Glutamatergic neuron (in vitro differentiated cells): ENCODE data around the gene RABEP2. TPM values are rescaled to one million over a fixed set of nuclear protein-coding genes. Genes with fewer than 3 reads are reported as not detected.
"Not testable (repeated sequence)": the region's sequence is repeated elsewhere in the genome, so short reads cannot be mapped to it uniquely, and the experiment has no call there.

Experiments used
- DNase-seq: peaks from one replicate; pipeline ENCODE4 v3.0.0; 2022
- H3K27ac Mint-ChIP-seq: one replicate; pipeline ENCODE4 v1.8.0; 2020; ENCODE audit warnings: mild to moderate bottlenecking, mixed read lengths, inconsistent platforms; ENCODE audit not compliant: unreplicated experiment
- H3K27me3 Mint-ChIP-seq: one replicate; pipeline ENCODE4 v1.8.0; 2020; ENCODE audit warnings: mild to moderate bottlenecking, moderate library complexity, mixed read lengths, inconsistent platforms; ENCODE audit not compliant: unreplicated experiment
- H3K36me3 Mint-ChIP-seq: one replicate; pipeline ENCODE4 v1.8.0; 2020; ENCODE audit warnings: mild to moderate bottlenecking, mixed read lengths, inconsistent platforms; ENCODE audit not compliant: unreplicated experiment
- H3K4me1 Mint-ChIP-seq: one replicate; pipeline ENCODE4 v1.8.0; 2020; ENCODE audit warnings: mild to moderate bottlenecking, low read depth, mixed read lengths, inconsistent platforms; ENCODE audit not compliant: unreplicated experiment
- H3K4me3 Mint-ChIP-seq: one replicate; pipeline ENCODE4 v1.8.0; 2020; ENCODE audit warnings: mild to moderate bottlenecking, mixed read lengths, inconsistent platforms; ENCODE audit not compliant: unreplicated experiment
- H3K9me3 Mint-ChIP-seq: one replicate; pipeline ENCODE4 v1.8.0; 2020; ENCODE audit warnings: mild to moderate bottlenecking, moderate library complexity, mixed read lengths, inconsistent platforms; ENCODE audit not compliant: unreplicated experiment
- CTCF ChIP-seq: fragments of 200-600 bp; sonication (generic); IDR thresholded peaks from one replicate; pipeline ENCODE4 v1.5.0; 2021; ENCODE audit not compliant: partially characterized antibody, unreplicated experiment
- total RNA-seq: library from RNA; stranded (reverse); fragmentation: NEBNext Ultra II Directional; extraction: Animal tissue kit (Norgen Biotek cat#: 25700); gene quantifications from one replicate; pipeline ENCODE4 v1.2.1, GENCODE V29; 2021; ENCODE audit not compliant: unreplicated experiment

RABEP2 gene
- total RNA-seq, 1 donor from 2014 or later: 15.3 TPM

DNA sequence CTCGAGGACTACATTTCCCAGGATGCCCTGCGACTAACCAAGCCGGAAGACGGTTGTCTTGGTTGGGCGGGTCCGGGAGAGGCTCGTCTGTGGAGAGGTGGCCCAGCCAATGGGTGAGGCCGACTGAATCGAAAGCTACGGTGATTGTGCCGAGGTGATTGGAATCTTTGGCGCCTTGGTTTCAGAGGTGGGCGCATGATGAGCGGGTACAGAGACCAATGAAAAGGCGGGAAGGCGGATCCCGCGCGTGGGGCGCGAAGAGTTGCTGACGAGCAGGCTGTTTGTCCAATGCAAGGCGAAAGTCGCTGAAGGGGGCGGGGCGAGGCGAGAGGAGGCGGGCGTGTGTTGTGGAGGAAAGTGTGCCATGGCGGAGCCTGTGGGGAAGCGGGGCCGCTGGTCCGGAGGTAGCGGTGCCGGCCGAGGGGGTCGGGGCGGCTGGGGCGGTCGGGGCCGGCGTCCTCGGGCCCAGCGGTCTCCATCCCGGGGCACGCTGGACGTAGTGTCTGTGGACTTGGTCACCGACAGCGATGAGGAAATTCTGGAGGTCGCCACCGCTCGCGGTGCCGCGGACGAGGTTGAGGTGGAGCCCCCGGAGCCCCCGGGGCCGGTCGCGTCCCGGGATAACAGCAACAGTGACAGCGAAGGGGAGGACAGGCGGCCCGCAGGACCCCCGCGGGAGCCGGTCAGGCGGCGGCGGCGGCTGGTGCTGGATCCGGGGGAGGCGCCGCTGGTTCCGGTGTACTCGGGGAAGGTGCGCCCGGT, 25.8 kb upstream of the RABEP2 start, which contains the start of gene NFATC2IP:
TSS of gene NFATC2IP (plus strand) at position 290 of the 762 bp plus-strand sequence. CDS start at position 365, 75 bp downstream.
- H3K4me1 Mint-ChIP-seq: peaks cover 13% of the 10 kb centered on the region
- peaks cover 4% of the 10 kb centered on the region for H3K27me3 Mint-ChIP-seq
- peaks cover 8% of the 10 kb centered on the region for H3K9me3 Mint-ChIP-seq
- TF ChIP-seq CTCF: no peak
- H3K4me3 Mint-ChIP-seq: peak within 1 kb of the TSS; percentile 99
- peak; percentile 99 for DNase-seq
- H3K36me3 Mint-ChIP-seq: no peaks in the 10 kb centered on the region
- H3K27ac Mint-ChIP-seq: peak within 1 kb of the TSS; percentile 90

DNA sequence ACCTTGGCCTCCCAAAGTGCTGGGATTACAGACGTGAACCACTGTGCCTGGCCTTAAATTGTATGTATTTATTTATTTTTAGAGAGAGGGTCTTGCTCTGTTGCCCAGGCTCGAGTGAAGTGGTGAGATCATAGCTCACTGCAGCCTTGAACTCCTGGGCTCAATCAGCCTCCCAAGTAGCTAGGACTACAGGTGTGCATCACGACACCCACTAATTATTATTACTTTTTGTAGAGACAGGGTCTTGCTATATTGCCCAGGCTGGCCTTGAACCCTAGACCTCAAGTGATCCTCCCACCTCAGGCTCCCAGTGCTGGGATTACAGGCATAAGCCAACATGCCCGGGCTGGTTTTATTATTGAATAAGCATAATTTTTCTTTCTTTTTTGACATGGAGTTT, 21.6 kb upstream of the RABEP2 start:
- DNase-seq: no peak
- H3K27me3 Mint-ChIP-seq: peaks cover 6% of the 10 kb centered on the region
- peaks cover 8% of the 10 kb centered on the region for H3K9me3 Mint-ChIP-seq
- H3K36me3 Mint-ChIP-seq: no peaks in the 10 kb centered on the region
- no peak overlapping the region for H3K27ac Mint-ChIP-seq
- no peak for TF ChIP-seq CTCF
- H3K4me3 Mint-ChIP-seq: no peak overlapping the region
- H3K4me1 Mint-ChIP-seq: peaks cover 17% of the 10 kb centered on the region

DNA sequence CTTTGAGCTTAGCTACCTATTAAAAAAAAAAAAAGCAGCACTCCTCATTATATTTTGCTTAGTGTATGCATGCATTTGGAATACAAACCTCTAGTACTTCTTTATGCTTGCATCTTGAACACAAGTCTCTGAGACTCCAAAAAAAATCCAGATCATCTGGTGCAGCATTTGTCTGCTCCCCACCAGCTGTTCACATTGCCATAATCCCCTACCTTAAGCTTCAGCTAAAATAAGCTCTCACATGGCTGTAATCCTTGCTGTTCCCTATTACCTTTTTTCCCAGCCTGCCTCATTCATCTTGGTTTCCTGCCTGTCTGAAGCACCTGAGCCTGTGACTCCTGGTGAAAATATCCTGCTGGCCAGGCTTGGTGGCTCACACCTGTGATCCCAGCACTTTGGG, 18.2 kb upstream of the RABEP2 start:
- Mint-ChIP-seq H3K9me3 (peaks cover 2% of the 10 kb centered on the region), H3K4me3 (no peak overlapping the region), H3K27ac (no peak overlapping the region), H3K36me3 (no peaks in the 10 kb centered on the region), H3K27me3 (peaks cover 5% of the 10 kb centered on the region), H3K4me1 (peaks cover 13% of the 10 kb centered on the region)
- TF ChIP-seq CTCF: no peak
- DNase-seq: no peak

DNA sequence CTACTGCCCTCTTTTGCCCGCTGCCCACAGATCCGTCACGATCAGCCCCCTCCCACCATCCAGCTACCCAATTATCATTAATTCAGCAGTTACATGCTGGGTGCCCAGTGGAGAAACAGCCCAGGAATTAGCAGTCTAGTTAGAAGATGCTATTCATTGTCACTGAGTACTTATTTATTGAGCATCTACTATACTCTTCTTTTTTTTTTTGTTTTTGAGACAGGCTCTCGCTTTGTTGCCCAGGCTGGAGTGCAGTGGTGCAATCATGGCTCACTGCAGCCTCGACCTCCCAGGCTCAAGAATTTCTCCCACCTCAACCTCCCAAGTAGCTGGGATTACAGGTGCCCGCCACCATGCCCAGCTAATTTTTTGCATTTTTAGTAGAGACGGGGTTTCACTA, 14.8 kb upstream of the RABEP2 start:
- H3K9me3 Mint-ChIP-seq, H3K27me3 Mint-ChIP-seq, H3K27ac Mint-ChIP-seq, H3K4me1 Mint-ChIP-seq, DNase-seq, H3K36me3 Mint-ChIP-seq, H3K4me3 Mint-ChIP-seq: not testable (repeated sequence)

GRCh38 chr16:28938721-28939120, 13.7 kb upstream of the RABEP2 start:
- peaks cover 3% of the 10 kb centered on the region for H3K9me3 Mint-ChIP-seq
- no peak overlapping the region for H3K4me3 Mint-ChIP-seq
- no peaks in the 10 kb centered on the region for H3K36me3 Mint-ChIP-seq
- no peak for TF ChIP-seq CTCF
- DNase-seq: no peak
- peaks cover 2% of the 10 kb centered on the region for H3K4me1 Mint-ChIP-seq
- H3K27me3 Mint-ChIP-seq: peaks cover 5% of the 10 kb centered on the region
- H3K27ac Mint-ChIP-seq: no peak overlapping the region
